GM18873 (cell line): ENCODE results near the gene KCNJ4.
"Not testable (repeated sequence)": the region's sequence is repeated elsewhere in the genome, so short reads cannot be mapped to it uniquely, and the experiment has no call there.

ENCODE experiments used
- ATAC-seq: cut with Tn5 transposase; IDR thresholded peaks from one replicate; pipeline ENCODE4 v1.9.1; 2021; ENCODE audit warnings: mild to moderate bottlenecking, moderate library complexity, moderate number of reproducible peaks; ENCODE audit not compliant: unreplicated experiment, low FRiP score

Gene KCNJ4

GRCh38 chr22:38416621-38417251 is 38.3 kb downstream of the KCNJ4 start:
- ATAC-seq: no peak

GRCh38 chr22:38415561-38416321 is 39.3 kb downstream of the KCNJ4 start:
- ATAC-seq: no peak

- ATAC-seq: no peak
Measured at GRCh38 chr22:38415046-38415445, 40.0 kb downstream of the KCNJ4 start.

- ATAC-seq: no peak
Measured at GRCh38 chr22:38414009-38414395, 41.0 kb downstream of the KCNJ4 start.

- no peak for ATAC-seq
Measured at GRCh38 chr22:38413085-38414008, 41.7 kb downstream of the KCNJ4 start.

GRCh38 chr22:38412435-38413084 is 42.4 kb downstream of the KCNJ4 start:
- no peak for ATAC-seq

- no peak for ATAC-seq
Measured at GRCh38 chr22:38411016-38411415, 44.0 kb downstream of the KCNJ4 start.

- not testable (repeated sequence) for ATAC-seq
Measured at GRCh38 chr22:38409916-38410315, 45.1 kb downstream of the KCNJ4 start.

GRCh38 chr22:38406617-38407016 is 48.4 kb downstream of the KCNJ4 start:
- ATAC-seq: no peak

GRCh38 chr22:38404419-38404818 is 50.6 kb downstream of the KCNJ4 start:
- ATAC-seq: no peak

- no peak for ATAC-seq
Measured at GRCh38 chr22:38403812-38404211, 51.2 kb downstream of the KCNJ4 start.

- ATAC-seq: no peak
Measured at GRCh38 chr22:38402204-38402603, 52.8 kb downstream of the KCNJ4 start.

GRCh38 chr22:38401336-38402084 is 53.5 kb downstream of the KCNJ4 start:
- ATAC-seq: no peak

- not testable (repeated sequence) for ATAC-seq
Measured at GRCh38 chr22:38400256-38400655, 54.7 kb downstream of the KCNJ4 start.

GRCh38 chr22:38398609-38399461 is 56.2 kb downstream of the KCNJ4 start:
- ATAC-seq: peak; percentile 37

- peak; percentile 3 for ATAC-seq
Measured at GRCh38 chr22:38398181-38398608, 56.8 kb downstream of the KCNJ4 start.

- ATAC-seq: no peak
Measured at GRCh38 chr22:38397189-38398085, 57.6 kb downstream of the KCNJ4 start.
